ENCODE data around the gene TCP11L2.
A peak's percentile ranks its signal among the peaks of the same experiment; 100 is the strongest.

GRCh38 chr12:106297075-106297474 is 5.5 kb upstream of the TCP11L2 start:
- TF ChIP-seq KLF16 (IDR thresholded peaks at IDR 0.05) (no peak), ATF7 (IDR thresholded peaks at IDR 0.05) (no peak), C11orf30 (IDR thresholded peaks at IDR 0.05; ENCODE audit: low read depth) (peak; percentile 61), HNRNPLL (IDR thresholded peaks at IDR 0.05; ENCODE audit: low read depth, low read length, poor library complexity, severe bottlenecking) (no peak), FOXJ3 (CRISPR knock-in tag; IDR thresholded peaks at IDR 0.05) (no peak), NR3C1 (CRISPR knock-in tag; IDR thresholded peaks at IDR 0.05) (no peak), MAX (CRISPR knock-in tag; IDR thresholded peaks at IDR 0.05) (no peak), POLR2A (conservative IDR thresholded peaks at IDR 0.05) (no peak), ZFP36 (IDR thresholded peaks at IDR 0.05; ENCODE audit: low read depth, low read length, partially characterized antibody) (no peak)
